Duodenal mucosa (tissue), 2 donors: ENCODE data around the gene FANCI.

Experiments used
- H3K27ac ChIP-seq: one replicate; pipeline ENCODE4 v1.7.0; 2013; ENCODE audit warnings: low read depth, low read length
- H3K27me3 ChIP-seq, 2 donors: one replicate each; pipeline ENCODE4 v1.7.0; 2013; ENCODE audit warnings: low read length in 2 of 2, control low read depth in 1 of 2; ENCODE audit not compliant: insufficient read depth in 2 of 2, control insufficient read depth in 1 of 2
- H3K36me3 ChIP-seq, 2 donors: one replicate each; pipeline ENCODE4 v1.7.0; 2013; ENCODE audit warnings: low read length in 2 of 2, control low read depth in 1 of 2; ENCODE audit not compliant: insufficient read depth in 2 of 2, control insufficient read depth in 1 of 2
- H3K4me1 ChIP-seq, 2 donors: one replicate each; pipeline ENCODE4 v1.7.0; 2013; ENCODE audit warnings: low read length in 2 of 2, control low read depth in 1 of 2; ENCODE audit not compliant: insufficient read depth in 2 of 2, control insufficient read depth in 1 of 2
- H3K4me3 ChIP-seq, 2 donors: one replicate each; pipeline ENCODE4 v1.7.0; 2013; ENCODE audit warnings: low read length in 2 of 2, low read depth in 1 of 2
- H3K9ac ChIP-seq, 2 donors: one replicate each; pipeline ENCODE4 v1.7.0; 2013; ENCODE audit warnings: low read length in 2 of 2, low read depth in 1 of 2
- H3K9me3 ChIP-seq, 2 donors: one replicate each; pipeline ENCODE4 v1.7.0; 2013; ENCODE audit warnings: low read length in 2 of 2, control low read depth in 1 of 2; ENCODE audit not compliant: control insufficient read depth in 1 of 2

FANCI gene

DNA sequence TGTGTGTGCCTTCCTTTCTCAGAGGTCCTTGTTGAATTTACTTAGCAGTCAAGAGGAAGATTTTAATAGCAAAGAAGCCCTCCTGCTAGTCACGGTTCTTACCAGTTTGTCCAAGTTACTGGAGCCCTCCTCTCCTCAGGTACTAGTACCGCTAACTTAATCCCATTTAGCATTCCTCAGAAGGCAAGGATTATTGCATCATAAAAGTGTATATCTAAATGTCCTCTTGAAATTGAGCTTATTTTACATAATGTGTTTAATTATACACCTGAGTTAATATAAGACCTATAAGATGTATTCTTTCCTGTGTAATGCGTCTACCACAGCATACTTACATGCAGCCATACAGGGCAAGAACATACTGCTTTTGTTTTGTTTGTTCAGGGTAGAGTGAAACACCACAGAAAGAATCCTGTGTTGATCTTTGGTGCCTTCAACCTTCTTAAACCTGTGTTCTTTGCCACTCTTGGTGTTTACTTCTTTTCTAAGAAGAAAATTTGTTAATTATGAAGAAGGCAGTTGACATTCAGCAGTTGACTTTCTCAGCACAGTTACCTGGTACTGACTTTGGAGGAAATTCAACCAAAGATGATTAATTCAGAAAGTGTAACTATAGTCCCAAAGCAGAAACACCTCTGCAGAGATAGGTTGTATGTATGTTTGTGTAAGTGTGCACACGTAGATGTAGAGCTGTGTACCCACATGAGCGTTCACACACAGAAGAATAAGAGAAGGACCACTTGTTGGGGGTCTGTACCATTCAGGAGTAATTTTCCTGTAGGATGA, 57.7 kb downstream of the FANCI start:
- no peaks in the 10 kb centered on the region for H3K9me3 ChIP-seq
- H3K36me3 ChIP-seq, result peaks cover 4 to 13% of the 10 kb centered on the region in 2 donors
- H3K4me3 ChIP-seq, result no peak overlapping the region
- no peak overlapping the region for H3K27ac ChIP-seq
- peaks cover 0 to 4% of the 10 kb centered on the region in 2 donors for H3K4me1 ChIP-seq
- H3K27me3 ChIP-seq, result no peaks in the 10 kb centered on the region
- no peak overlapping the region for H3K9ac ChIP-seq

DNA sequence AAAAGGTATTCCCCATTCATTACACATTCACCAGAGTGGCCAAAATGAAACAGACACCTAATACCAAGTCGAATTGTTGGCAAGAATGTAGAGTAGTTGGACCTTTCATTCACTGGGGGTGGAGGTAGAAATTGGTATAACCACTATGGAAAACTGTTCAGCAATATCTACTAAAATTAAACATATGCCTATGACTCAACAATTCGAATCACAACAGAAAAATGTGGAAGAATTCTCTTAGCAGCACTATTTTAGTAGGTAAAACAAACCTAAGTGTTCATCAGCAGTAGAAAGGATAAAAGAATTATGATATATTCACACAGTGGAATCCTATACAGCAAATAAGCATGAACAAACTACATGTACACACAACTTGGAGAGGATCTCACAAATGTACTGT, 60.2 kb downstream of the FANCI start:
- Histone ChIP-seq H3K36me3 (peaks cover 7 to 13% of the 10 kb centered on the region in 2 donors), H3K4me1 (peaks cover 0 to 4% of the 10 kb centered on the region in 2 donors)

DNA sequence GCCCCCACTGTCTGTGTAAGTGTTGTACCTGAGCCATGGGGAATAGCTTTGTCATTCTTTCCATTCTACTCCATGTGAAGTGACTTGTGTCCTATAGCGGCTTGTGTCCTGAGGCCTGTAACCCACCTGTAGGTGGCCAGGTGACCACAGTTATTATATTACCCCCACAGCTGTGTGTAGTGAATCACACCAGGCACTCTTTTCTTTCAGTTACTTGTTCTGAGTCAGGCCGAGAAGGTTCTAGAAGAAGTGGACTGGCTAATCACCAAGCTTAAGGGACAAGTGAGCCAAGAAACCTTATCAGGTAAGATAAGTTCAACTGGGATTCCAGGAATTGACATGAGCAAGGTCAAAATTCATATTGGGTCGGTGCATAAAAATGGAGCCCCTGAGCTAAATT, 61.6 kb downstream of the FANCI start:
- Histone ChIP-seq H3K27ac (no peak overlapping the region), H3K9ac (no peak overlapping the region), H3K27me3 (no peaks in the 10 kb centered on the region), H3K4me1 (peaks cover 0 to 4% of the 10 kb centered on the region in 2 donors), H3K9me3 (no peaks in the 10 kb centered on the region), H3K4me3 (no peak overlapping the region), H3K36me3 (peaks cover 7 to 13% of the 10 kb centered on the region in 2 donors)

More for the DNA sequence above, 60.2 kb downstream of the FANCI start:
- no peaks in the 10 kb centered on the region for H3K9me3 ChIP-seq
- H3K4me3 ChIP-seq, result no peak overlapping the region
- no peak overlapping the region for H3K9ac ChIP-seq
- H3K27ac ChIP-seq, result no peak overlapping the region
- no peaks in the 10 kb centered on the region for H3K27me3 ChIP-seq

DNA sequence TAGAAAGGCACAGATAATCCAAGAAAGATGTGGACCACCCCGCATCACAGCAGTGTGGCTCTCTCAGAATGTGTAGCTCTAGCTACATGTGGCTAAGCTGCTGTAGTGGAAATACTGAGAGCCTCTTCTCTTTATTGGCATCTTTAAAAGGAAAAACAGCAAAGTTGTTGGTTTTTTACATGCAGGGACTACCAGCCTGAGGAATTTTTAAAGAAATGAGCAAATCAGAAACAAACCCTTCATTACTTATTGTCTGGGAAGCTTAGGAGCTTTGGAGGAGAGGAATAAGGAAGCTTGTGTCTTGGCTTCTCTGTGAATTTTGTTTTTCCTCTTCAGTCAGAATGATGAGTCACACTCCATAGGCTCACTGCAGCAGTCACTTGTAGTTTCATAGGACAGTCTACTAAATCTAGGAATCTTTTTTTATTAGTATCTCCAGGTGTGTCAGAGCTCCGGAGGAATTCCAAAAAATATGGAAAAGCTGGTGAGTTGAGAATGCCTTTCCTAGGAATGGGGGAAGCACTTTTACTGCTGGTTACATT, 63.3 kb downstream of the FANCI start:
- no peak overlapping the region for H3K9ac ChIP-seq
- H3K36me3 ChIP-seq, result peaks cover 7 to 8% of the 10 kb centered on the region in 2 donors
- H3K27me3 ChIP-seq, result no peaks in the 10 kb centered on the region
- peaks cover 0 to 4% of the 10 kb centered on the region in 2 donors for H3K4me1 ChIP-seq
- no peak overlapping the region for H3K27ac ChIP-seq
- H3K9me3 ChIP-seq, result no peaks in the 10 kb centered on the region
- no peak overlapping the region for H3K4me3 ChIP-seq

DNA sequence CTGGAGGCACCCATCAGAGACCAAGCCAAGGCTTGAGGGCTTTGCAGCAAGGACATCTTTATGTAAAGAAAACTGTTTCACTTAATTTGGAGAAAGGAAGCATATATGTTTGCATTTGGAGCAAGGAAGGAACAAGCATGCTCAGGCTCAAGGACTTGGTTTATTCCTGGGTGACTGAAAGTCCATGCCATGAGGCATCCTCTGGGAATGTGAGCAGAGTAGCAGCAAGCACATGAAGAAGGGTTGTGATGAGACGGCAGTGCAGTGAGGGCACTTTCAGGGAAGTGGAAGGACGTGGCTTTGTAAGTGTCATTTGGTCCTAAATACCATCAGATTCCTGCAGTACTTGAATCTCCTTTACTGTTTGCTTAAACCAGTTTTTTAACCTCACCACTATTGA, 64.0 kb downstream of the FANCI start:
- H3K4me3 ChIP-seq, result no peak overlapping the region
- H3K4me1 ChIP-seq, result peaks cover 0 to 4% of the 10 kb centered on the region in 2 donors
- no peak overlapping the region for H3K9ac ChIP-seq
- H3K36me3 ChIP-seq, result peaks cover 7 to 9% of the 10 kb centered on the region in 2 donors
- H3K27me3 ChIP-seq, result no peaks in the 10 kb centered on the region
- H3K27ac ChIP-seq, result no peak overlapping the region
- H3K9me3 ChIP-seq, result no peaks in the 10 kb centered on the region

DNA sequence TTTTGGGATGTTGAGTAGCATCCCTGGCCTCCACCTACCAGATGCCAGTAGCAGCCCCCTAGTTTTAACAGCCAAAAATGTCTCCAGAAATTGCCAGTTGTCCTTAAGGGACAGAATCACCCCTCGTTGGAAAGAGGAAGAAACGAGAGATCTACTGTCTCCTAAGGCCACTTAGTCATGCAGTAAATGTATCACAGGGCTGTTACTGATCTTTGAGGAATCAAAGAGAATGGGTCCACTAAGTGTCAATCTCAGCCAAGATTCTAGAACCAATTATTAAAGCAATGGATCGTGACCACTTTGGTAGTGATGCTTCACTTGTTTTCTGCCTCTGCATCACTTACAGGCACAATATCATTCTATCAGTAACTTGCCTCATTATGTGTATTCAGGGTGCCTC, 64.5 kb downstream of the FANCI start:
- H3K27ac ChIP-seq, result no peak overlapping the region
- no peak overlapping the region for H3K4me3 ChIP-seq
- peaks cover 7 to 11% of the 10 kb centered on the region in 2 donors for H3K36me3 ChIP-seq
- no peaks in the 10 kb centered on the region for H3K9me3 ChIP-seq
- H3K27me3 ChIP-seq, result no peaks in the 10 kb centered on the region
- H3K9ac ChIP-seq, result no peak overlapping the region
- H3K4me1 ChIP-seq, result peaks cover 0 to 4% of the 10 kb centered on the region in 2 donors

DNA sequence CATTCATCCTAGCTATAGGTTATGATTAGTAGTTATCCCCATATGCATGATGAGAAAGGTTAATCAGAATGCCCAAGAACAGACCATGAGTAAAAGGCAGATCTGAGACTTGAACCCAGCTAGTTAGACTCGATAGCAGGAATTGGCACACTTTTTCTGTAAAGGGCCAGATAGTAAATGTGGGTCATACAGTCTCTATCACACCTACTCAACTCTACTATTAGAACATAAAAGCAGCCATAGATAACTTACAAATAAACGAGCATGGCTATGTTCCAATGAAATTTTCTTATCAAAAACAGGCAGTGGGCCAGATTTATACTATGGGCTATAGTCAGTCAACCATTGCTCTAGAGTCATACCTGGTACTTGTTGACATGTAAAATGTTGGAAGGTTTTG, 66.2 kb downstream of the FANCI start:
- Histone ChIP-seq H3K4me3 (no peak overlapping the region), H3K27ac (no peak overlapping the region), H3K9me3 (no peaks in the 10 kb centered on the region), H3K4me1 (peaks cover 0 to 4% of the 10 kb centered on the region in 2 donors), H3K27me3 (no peaks in the 10 kb centered on the region), H3K36me3 (peaks cover 4 to 15% of the 10 kb centered on the region in 2 donors), H3K9ac (no peak overlapping the region)

DNA sequence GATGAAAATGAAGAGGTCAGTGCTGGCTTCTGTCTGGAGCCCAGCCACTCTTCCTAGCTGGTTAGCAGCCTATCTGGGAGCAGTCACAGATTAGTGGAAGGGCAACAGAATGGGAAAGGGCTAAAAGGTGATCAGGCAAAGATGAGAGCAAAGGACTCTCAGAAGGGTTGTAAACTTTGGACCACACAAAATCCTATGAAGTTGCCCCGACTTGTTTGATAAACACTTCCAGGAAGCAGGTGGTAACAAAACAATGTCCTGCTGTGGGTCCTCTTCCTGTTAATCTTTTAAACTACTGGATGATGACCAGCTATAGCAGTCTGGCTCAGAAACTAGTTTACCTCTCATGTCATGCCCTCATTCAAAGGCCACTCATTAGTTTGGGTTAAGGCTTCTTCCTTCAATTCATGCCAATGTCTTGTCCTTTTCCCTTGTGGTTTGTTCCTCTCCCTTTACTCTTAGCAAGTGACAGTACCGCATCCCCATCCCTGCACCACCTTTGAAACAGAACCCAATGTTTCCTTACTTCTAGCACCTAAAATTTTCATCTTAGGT, 71.7 kb downstream of the FANCI start:
- H3K9ac ChIP-seq, result no peak overlapping the region

DNA sequence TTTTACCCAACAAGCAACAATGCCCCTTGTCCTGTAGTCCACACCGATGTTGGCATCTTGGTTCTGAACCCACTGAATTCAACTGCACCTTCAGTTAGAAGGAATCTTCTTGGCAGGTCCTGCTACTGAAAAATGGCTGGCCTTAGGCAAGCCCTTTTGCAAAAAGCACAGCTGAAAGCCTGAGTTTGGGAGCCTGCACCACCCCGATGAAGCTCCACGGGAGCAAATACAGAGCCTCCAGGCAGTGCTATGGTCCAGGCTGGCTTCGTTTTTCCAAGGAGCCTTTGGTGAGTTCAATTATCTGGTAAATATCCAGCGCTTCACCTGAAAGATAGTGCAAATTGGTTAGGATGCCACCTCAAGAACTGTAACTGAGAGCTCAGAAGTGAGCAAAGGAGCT, 72.7 kb downstream of the FANCI start:
- no peak overlapping the region for H3K9ac ChIP-seq
- no peaks in the 10 kb centered on the region for H3K27me3 ChIP-seq
- H3K4me3 ChIP-seq, result no peak overlapping the region
- no peaks in the 10 kb centered on the region for H3K9me3 ChIP-seq
- peaks cover 58 to 73% of the 10 kb centered on the region in 2 donors for H3K36me3 ChIP-seq
- peaks cover under 1 to 3% of the 10 kb centered on the region in 2 donors for H3K4me1 ChIP-seq
- no peak overlapping the region for H3K27ac ChIP-seq

More for the DNA sequence above, 71.7 kb downstream of the FANCI start:
- Histone ChIP-seq H3K4me1 (no peaks in the 10 kb centered on the region), H3K27me3 (no peaks in the 10 kb centered on the region), H3K27ac (no peak overlapping the region), H3K4me3 (no peak overlapping the region), H3K36me3 (peaks cover 48 to 63% of the 10 kb centered on the region in 2 donors), H3K9me3 (no peaks in the 10 kb centered on the region)

DNA sequence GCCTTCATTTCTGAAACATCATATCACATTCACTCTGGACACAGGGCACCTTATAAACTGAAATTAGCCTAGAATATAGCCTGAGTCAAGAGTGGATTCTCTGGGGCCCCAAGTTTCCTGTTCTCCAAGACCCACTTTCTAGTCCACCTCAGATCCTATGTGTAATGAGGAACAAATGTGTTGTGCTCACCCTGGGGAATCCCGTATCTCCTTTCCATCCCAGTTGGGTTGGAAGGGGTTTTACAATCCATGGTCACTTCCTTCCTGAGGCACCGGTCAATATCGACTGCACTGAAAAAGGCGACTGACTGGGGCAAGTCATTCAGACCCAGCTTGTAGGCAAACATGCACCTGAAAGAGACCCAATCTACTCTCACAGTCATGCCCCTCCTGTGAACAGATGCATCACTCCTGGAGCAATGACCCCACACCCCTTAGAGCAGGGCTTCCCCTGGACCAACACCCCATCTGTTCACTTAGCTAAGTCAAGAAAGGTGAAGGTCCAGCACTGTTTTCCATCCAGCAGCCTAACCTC, 73.5 kb downstream of the FANCI start:
- Histone ChIP-seq H3K27me3 (no peaks in the 10 kb centered on the region), H3K27ac (no peak overlapping the region), H3K4me1 (peaks cover 5 to 8% of the 10 kb centered on the region in 2 donors), H3K36me3 (peaks cover 64 to 81% of the 10 kb centered on the region in 2 donors), H3K9ac (no peak overlapping the region), H3K4me3 (no peak overlapping the region), H3K9me3 (no peaks in the 10 kb centered on the region)
